Mammary epithelial cell (primary cell): ENCODE data around the gene NEIL1.

Source experiments
- EZH2 ChIP-seq: IDR thresholded peaks from 2 replicates; pipeline ENCODE4 v1.6.1; 2012; ENCODE audit warnings: low read length, inconsistent platforms, borderline replicate concordance
- TF ChIP-seq, protein P1 (sequence below), 2 donors: IDR thresholded peaks in 1 of 2; conservative IDR thresholded peaks in 1 of 2; 2 replicates each; pipeline ENCODE4 v1.5.1; 2011 to 2012; ENCODE audit warnings: inconsistent platforms in 2 of 2, low read length in 2 of 2, mild to moderate bottlenecking in 2 of 2, control low read depth in 1 of 2, low read depth in 1 of 2; ENCODE audit not compliant: insufficient read depth in 1 of 2; ENCODE audit errors: extremely low read depth in 1 of 2

- TF ChIP-seq, protein P1, sequence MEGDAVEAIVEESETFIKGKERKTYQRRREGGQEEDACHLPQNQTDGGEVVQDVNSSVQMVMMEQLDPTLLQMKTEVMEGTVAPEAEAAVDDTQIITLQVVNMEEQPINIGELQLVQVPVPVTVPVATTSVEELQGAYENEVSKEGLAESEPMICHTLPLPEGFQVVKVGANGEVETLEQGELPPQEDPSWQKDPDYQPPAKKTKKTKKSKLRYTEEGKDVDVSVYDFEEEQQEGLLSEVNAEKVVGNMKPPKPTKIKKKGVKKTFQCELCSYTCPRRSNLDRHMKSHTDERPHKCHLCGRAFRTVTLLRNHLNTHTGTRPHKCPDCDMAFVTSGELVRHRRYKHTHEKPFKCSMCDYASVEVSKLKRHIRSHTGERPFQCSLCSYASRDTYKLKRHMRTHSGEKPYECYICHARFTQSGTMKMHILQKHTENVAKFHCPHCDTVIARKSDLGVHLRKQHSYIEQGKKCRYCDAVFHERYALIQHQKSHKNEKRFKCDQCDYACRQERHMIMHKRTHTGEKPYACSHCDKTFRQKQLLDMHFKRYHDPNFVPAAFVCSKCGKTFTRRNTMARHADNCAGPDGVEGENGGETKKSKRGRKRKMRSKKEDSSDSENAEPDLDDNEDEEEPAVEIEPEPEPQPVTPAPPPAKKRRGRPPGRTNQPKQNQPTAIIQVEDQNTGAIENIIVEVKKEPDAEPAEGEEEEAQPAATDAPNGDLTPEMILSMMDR (conservative IDR thresholded peaks at IDR 0.05 in 1 of 2, IDR thresholded peaks at IDR 0.05 in 1 of 2; ENCODE audit: extremely low read depth in 1 of 2, insufficient read depth in 1 of 2, low read depth in 1 of 2, low read length in 2 of 2), result no peak
- no peak for TF ChIP-seq EZH2
Measured at GRCh38 chr15:75327005-75327404, 19.8 kb upstream of the NEIL1 start.
